Effector memory CD4-positive, alpha-beta T cell (primary cell): ENCODE results near the gene MCF2L2.
"Not testable (repeated sequence)": the region's sequence is repeated elsewhere in the genome, so short reads cannot be mapped to it uniquely, and the experiment has no call there.

ENCODE experiments used
- DNase-seq, 3 donors: peaks; one replicate each; pipeline ENCODE4 v3.0.0-alpha.2; 2020
- H3K27ac ChIP-seq: 2 replicates; pipeline ENCODE4 v1.7.0; 2013; ENCODE audit warnings: mild to moderate bottlenecking, low read length, moderate library complexity; ENCODE audit not compliant: insufficient read depth, poor library complexity, severe bottlenecking
- H3K27me3 ChIP-seq: replicated peaks from 2 replicates; pipeline ENCODE4 v1.7.0; 2013; ENCODE audit warnings: mild to moderate bottlenecking, low read length; ENCODE audit not compliant: insufficient read depth, control insufficient read depth, poor library complexity, severe bottlenecking
- H3K36me3 ChIP-seq: 2 replicates; pipeline ENCODE4 v1.7.0; 2013; ENCODE audit warnings: mild to moderate bottlenecking, low read length, moderate library complexity; ENCODE audit not compliant: control insufficient read depth, insufficient read depth
- H3K4me1 ChIP-seq: 2 replicates; pipeline ENCODE4 v1.7.0; 2013; ENCODE audit warnings: low read length, mild to moderate bottlenecking; ENCODE audit not compliant: control insufficient read depth, insufficient read depth, poor library complexity, severe bottlenecking
- H3K4me3 ChIP-seq: 2 replicates; pipeline ENCODE4 v1.7.0; 2013; ENCODE audit warnings: low read length, low read depth, mild to moderate bottlenecking; ENCODE audit not compliant: insufficient read depth, poor library complexity, severe bottlenecking
- H3K9me3 ChIP-seq: 2 replicates; pipeline ENCODE4 v1.7.0; 2013; ENCODE audit warnings: mild to moderate bottlenecking, low read length, moderate library complexity; ENCODE audit not compliant: control insufficient read depth

Gene MCF2L2

DNA sequence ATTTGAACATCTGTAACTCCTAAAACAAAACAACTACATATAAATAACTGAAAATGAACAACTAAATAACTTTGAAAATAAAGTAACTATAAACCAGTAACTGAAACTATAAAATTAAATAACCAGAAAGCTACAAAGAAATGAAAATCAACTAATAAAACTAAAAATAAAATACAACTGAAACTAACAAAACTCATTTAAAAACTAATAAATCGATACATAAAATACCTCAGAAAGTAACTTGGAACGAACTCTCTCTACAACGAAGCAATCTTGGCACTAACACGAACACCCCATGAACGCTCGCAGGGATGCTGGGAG is 249.9 kb downstream of the MCF2L2 start:
- Histone ChIP-seq H3K27ac (no peak overlapping the region), H3K9me3 (no peaks in the 10 kb centered on the region), H3K4me3 (peak overlapping the region; percentile 54), H3K27me3 (peaks cover 6% of the 10 kb centered on the region), H3K4me1 (no peaks in the 10 kb centered on the region), H3K36me3 (no peaks in the 10 kb centered on the region)
- DNase-seq, result no peak

DNA sequence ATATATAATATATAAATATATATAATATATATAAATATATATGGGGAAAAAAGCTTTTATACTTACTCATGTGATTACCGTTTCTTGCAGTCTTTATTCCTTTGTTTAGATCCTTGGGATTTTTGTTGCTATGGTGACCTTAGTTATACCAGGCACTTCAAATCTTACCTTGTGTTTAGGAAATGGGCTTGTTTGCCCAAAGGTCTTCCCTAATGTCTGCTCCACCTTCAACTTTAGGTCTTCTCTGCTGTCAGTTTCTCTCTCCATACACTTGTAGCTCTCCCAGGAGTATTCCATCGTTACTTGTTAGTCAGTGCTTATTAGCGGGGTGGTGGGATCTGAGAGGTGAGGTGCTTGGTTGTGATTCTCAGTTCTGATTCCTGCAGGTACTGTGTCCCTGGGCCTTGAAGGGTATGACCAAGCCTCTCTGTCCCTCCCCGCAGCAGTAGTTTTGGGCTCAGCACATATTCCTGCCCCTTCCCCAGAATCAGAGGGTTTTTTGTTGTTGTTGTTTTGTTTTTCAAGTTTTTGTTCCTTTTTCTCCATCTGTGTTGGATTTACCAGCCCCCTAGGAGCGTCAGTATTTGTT is 256.3 kb downstream of the MCF2L2 start:
- Histone ChIP-seq H3K27me3 (no peaks in the 10 kb centered on the region), H3K4me3 (no peak overlapping the region), H3K36me3 (no peaks in the 10 kb centered on the region), H3K4me1 (no peaks in the 10 kb centered on the region), H3K9me3 (no peaks in the 10 kb centered on the region), H3K27ac (no peak overlapping the region)
- DNase-seq, result no peak

DNA sequence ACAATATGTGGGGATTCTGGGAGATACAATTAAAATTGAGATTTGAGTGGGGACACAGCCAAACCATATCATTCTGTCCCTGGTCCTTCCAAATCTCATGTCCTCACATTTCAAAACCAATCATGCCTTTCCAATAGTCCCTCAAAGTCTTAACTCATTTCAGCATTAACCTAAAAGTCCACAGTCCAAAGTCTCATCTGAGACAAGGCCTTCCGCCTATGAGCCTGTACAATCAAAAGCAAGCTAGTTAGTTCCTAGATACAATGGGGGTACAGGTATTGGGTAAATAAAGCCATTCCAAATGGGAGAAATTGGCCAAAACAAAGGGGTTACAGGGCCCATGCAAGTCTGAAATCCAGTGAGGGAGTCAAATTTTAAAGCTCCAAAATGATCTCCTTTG is 260.4 kb downstream of the MCF2L2 start:
- DNase-seq, H3K27me3 ChIP-seq, H3K4me3 ChIP-seq, H3K27ac ChIP-seq, H3K4me1 ChIP-seq, H3K36me3 ChIP-seq, H3K9me3 ChIP-seq: not testable (repeated sequence)

DNA sequence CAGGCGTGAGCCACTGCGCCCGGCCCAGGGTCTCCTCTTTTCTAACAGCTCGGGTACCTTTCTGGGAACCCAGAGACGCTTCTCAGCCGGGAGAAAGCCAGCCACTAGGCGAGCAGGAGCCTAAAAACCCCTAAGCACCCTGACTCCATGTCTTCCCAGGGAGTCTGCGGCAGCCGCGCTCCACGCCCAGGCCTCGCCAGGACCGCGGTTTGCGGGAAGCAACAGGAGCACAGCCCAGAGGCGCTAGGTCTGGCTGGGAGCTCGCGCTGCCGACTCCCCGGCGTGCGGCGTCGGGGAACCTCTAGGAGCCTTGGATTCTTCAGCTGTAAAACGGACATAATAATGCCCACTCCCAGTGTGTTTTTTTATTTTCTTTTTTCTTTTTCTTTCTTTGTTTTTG is 264.9 kb downstream of the MCF2L2 start:
- no peak for DNase-seq
- Histone ChIP-seq H3K4me1 (peaks cover 4% of the 10 kb centered on the region), H3K36me3 (no peaks in the 10 kb centered on the region), H3K4me3 (no peak overlapping the region), H3K27me3 (no peaks in the 10 kb centered on the region), H3K27ac (no peak overlapping the region), H3K9me3 (no peaks in the 10 kb centered on the region)

DNA sequence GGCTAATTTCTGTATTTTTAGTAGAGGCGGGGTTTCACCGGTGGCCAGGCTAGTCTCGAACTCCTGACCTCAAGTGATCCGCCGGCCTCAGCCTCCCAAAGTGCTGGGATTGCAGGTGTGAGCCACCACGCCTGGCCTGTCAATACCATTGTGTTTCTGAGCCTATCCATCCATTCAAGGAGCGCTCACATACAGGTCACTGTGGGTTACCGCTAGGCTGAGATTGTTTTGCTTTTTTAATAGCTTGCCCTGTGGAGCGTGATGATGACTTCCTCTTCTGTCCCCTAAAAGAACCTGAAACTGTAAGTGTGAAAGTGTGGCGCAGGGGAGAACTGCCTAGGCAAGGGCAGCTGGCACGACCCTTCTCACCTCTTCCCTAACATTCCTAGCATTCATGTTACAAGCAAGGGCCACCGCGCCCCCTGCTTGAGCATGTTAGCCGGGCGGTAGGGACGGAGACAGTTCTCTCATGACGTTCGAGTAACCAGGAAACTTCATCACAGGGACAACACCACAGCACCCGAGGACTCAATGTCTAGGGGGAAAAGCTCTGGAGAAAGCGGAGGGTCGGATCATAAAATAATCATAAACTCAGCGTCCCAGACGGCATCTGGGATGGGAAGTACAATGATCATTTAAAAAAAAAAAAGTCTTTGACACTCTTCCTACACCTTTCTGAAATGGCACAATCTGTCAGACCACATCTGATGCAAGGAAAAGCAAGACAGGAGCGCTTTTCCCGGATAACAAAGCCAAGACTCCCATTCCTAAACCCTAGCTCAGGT is 266.7 kb downstream of the MCF2L2 start:
- no peak for DNase-seq
- Histone ChIP-seq H3K9me3 (no peaks in the 10 kb centered on the region), H3K27me3 (no peaks in the 10 kb centered on the region), H3K27ac (peak overlapping the region; percentile 45), H3K4me1 (peaks cover 4% of the 10 kb centered on the region), H3K36me3 (no peaks in the 10 kb centered on the region), H3K4me3 (peak overlapping the region; percentile 91)

DNA sequence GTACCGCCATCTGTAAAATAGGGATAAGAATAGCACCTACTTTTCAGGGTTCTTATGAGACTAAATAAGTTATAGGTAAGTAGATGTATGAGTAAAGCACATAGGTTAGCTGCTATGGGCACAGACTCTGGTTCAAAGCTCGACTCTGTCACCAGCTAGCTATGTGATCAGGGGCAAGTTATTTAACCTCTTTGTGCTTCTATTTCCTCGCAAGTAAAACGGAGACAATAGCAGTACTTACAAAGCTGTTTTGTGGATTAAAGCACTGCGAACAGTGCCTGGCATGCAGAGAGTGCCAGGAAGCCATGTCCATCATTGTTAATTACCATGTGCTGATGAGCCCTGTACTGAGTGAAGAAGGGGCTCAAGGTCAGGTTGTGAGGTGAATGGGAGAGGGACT is 267.8 kb downstream of the MCF2L2 start:
- Histone ChIP-seq H3K27ac (no peak overlapping the region), H3K4me1 (peaks cover 4% of the 10 kb centered on the region), H3K36me3 (no peaks in the 10 kb centered on the region), H3K27me3 (no peaks in the 10 kb centered on the region), H3K9me3 (no peaks in the 10 kb centered on the region), H3K4me3 (no peak overlapping the region)
- no peak for DNase-seq

DNA sequence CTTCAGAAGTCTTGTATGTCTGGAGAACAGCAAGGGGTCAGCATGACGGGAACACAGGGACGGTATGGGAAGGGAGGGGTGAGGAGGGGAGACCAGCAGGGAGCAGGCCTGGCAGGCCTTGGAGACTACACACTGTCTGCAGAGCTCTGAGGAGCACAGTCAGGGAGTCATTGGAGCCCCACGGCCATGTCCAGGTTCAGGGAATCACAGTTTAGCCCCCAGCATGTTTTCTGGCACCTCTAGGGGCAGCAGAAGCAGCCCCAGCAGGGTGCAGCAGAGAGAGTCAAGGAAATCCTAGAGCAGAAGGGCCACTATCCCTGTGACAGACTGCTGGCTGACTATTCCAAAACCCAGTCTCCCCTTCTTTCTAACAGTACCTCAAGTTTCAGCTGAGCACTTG is 269.1 kb downstream of the MCF2L2 start:
- Histone ChIP-seq H3K4me1 (peaks cover 4% of the 10 kb centered on the region), H3K4me3 (no peak overlapping the region), H3K36me3 (no peaks in the 10 kb centered on the region), H3K27ac (no peak overlapping the region), H3K9me3 (no peaks in the 10 kb centered on the region), H3K27me3 (no peaks in the 10 kb centered on the region)
- no peak for DNase-seq

DNA sequence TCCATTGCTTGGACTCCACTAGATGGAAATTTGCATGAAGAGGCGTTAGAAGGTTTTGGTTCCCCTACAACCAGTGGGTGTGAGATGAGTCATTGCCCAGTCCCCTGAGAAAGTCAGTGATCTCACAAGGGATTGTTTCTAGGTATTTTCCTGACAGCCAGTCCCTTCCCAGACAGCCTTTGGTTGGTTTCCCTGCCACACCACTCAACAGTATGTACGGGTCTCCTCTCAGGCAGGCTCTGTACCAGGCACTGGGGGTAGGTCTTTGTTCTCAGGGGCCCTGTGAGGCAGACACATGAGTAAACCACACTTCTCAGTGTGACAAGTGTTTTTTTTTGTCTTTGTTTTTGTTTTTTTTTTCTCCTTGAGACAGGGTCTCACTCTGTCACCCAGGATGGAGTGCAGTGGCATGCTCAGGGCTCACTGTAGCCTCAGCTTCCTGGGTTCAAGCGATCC is 269.8 kb downstream of the MCF2L2 start:
- DNase-seq, result no peak
- no peaks in the 10 kb centered on the region for H3K27me3 ChIP-seq
- peaks cover 4% of the 10 kb centered on the region for H3K4me1 ChIP-seq
- no peak overlapping the region for H3K4me3 ChIP-seq
- H3K36me3 ChIP-seq, result no peaks in the 10 kb centered on the region
- no peak overlapping the region for H3K27ac ChIP-seq
- H3K9me3 ChIP-seq, result no peaks in the 10 kb centered on the region

DNA sequence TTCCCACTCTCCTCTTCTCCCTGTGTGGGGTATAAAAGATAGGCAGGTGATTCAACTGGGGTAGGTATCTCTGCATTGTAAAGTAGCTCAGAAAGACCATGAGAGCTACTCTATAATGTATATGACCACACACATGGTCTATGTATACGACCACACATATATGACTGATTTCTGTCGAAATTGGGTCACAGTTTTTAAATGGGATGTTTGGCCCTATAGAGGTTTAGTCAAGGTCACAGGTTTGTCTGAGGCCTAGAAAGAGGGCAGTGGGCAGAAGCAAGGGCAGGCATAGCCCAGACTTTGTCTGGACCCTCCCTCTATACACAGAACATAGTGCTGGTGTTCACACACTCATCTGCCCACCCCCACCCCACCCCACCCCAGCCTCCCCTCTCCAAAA is 270.3 kb downstream of the MCF2L2 start:
- Histone ChIP-seq H3K36me3 (no peaks in the 10 kb centered on the region), H3K27ac (no peak overlapping the region), H3K27me3 (no peaks in the 10 kb centered on the region), H3K4me3 (no peak overlapping the region), H3K9me3 (no peaks in the 10 kb centered on the region), H3K4me1 (peaks cover 4% of the 10 kb centered on the region)
- DNase-seq, result no peak

DNA sequence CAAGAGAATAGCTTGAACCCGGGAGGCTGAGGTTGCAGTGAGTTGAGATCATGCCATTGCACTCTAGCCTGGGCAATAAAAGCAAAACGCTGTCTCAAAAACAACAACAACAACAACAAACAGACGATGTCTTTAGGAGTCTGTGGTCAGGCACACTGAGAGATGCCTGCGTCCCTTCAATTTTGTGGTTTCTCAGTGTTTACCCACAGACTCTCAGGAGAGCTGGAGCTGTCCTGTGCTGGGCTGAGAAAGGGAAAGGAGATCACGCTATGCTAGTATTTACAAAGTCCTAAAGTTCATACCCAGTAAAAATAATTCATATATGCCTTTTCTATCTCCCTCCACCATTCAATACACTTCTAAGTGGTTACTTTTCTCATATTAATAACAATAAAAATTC is 272.2 kb downstream of the MCF2L2 start:
- no peak overlapping the region for H3K27ac ChIP-seq
- H3K4me1 ChIP-seq, result no peaks in the 10 kb centered on the region
- DNase-seq, result no peak
- no peaks in the 10 kb centered on the region for H3K9me3 ChIP-seq
- H3K27me3 ChIP-seq, result no peaks in the 10 kb centered on the region
- no peak overlapping the region for H3K4me3 ChIP-seq
- no peaks in the 10 kb centered on the region for H3K36me3 ChIP-seq
